Left lobe of liver (tissue), 2 donors: ENCODE results near the gene CYP27B1. TPM values are rescaled to one million over a fixed set of nuclear protein-coding genes. Genes with fewer than 3 reads are reported as not detected.

Source experiments
- ATAC-seq: fragments of 200-7000 bp; cut with Tn5 transposase; one replicate; pipeline ENCODE4 v1.9.1; 2020; ENCODE audit warnings: mild to moderate bottlenecking, moderate library complexity
- DNase-seq: peaks from one replicate; pipeline ENCODE4 v3.0.0-alpha.2; 2020; ENCODE audit warnings: low spot score
- total RNA-seq: library from RNA; stranded (reverse); gene quantifications from one replicate; pipeline ENCODE4 v1.2.1, GENCODE V29; 2021
- donor health status: DM: no; HTN: no; CAD: no; lungs with moderate emphysema.
- donor health status: DM: no; HTN: yes; CAD: no.

Gene CYP27B1
- total RNA-seq, 1 donor from 2014 or later: 0.45 TPM

DNA sequence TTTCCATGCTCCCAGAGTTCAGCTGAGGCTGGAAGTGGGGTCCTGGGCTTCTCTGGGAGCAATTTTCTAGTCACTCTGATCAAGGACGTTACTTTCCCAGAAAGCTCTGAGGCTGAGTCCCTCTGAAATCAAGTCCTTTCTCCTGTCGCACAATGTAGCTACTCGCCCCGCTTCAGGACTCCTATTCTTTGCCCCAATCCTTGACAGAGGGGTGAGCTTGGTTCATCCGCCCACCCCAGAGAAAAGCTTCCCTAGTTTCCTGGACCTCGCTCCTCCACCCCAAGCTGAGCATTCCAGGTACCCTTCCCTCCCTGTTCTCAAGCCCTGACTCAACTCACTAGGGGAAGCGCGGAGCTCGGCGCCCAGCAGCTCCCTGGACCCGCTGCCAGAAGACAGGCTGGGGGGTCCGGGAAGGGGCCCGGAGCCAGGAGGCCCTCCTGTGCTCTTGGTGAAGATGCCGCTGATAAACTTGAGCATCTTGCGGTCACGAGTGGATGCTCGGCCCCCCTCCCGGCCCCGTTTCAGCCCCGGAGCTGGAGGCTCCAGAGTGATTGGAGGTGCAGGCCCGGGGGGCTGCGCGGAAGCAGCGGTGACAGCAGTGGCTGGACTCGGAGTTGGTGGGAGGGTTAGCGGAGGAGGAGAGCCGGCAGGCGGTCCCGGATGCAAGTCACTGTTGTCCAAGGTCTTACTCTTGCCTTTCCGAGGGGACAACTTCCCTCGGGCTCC lies 30.0 kb downstream of the CYP27B1 start:
- no peak for ATAC-seq
- DNase-seq: no peak

DNA sequence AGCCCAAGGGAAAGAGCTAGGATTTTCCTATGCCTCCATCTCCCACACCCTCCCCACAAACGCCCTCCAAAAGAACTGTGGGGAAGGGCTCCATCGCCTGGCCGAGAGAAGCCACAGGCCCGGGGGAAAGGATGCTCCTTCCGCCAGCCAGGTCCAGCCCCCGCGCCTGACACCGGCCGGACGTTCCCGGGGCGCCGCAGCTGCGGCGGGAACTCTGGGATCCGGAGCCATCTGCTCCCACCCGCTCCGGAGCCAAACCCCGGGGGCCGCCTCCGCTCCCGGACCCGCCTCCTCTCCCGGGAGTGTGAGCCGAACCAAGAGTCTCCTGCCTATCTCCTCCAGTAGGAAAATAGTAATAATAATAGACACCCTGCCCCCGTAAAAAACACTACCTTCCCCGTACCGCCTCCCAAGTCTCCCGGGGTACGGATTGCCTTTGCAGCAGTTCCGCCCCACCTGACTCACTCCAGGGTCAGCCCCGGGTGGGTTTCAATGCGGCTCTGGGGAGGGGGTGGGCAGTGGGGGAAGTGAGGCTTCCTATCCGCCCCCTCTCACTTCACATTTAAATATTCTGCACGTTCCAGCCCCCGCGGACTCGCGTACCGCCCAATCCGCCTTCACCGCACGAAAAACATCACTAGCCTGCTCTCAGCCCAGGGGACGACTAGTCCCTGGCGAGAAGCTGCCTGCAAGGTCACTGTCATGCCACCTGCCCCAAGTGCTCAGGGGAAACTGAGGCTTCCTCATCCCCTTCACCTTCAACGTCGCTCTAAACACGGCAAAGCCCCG lies 30.7 kb downstream of the CYP27B1 start:
- DNase-seq (no peak), ATAC-seq (peak; percentile 37)

DNA sequence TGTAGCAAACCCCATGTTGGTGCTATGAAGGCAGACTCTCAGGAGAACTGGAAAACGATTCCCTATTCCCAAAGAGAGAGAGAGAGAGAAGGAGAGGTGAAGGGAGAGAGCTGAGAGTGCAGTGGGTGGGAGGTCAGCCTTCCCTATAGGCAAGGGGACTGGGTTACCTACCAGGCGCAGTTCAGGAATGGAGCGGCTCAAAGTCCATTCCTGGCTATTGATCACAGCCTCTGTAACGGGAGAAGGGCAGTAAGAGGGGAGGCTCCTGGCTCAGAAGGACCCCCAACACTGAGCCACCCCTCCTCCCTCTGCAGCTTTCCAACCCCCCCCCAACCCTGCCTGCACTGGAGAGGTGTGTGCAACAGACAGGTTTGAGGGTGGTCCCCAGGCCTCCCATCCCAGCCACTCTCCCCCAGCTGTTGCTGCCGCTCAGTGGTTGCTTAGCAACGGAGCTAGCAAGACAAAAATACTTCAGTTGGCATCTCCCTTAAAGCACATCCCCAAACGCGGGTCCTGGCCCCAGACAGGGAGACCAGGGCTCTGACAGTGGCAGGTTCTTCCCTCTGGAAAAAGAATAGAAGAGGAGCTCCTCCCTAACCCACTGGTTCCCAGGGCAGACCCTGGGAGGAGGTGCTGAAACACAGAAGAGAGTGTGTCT lies 31.6 kb downstream of the CYP27B1 start:
- ATAC-seq (peak; percentile 51), DNase-seq (no peak)

DNA sequence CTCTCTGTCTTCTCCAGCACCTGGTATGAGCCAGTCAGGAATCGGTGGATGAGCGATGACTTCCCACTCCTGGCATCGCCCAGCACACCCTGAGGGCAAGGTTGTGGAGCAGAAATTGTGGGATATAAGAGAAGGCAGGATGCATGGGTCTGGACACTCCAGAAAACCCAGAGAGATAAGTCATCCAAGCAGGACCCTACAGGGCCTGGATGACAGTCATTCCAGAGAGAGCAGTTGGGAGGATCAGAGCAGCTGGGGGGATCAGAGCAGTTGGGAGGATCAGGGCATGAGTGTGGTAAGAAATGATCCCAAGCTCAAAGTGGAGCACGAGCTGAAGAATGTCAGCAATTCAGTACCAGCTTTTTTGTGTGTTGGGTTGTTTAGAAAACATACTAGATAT lies 32.3 kb downstream of the CYP27B1 start:
- DNase-seq: no peak
- ATAC-seq: no peak

DNA sequence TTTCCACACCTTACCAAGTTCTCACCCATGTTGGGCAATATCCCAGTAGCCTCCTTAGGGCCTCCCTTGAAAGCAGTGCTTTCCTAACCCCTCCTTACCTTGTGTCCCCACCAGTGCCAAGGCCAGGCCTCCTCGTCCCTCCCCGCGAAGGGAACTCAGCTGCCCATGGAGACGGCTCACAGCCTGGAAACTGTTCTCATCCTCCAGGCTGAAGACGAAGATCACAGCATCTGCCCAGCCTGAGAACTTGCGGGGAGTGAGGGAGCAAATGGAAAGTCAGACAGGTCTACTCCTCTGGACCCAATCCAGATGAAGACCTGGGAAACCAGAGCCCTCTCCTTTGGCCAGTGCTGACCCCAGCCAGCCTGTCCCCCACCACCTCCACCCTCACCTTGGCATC lies 33.0 kb downstream of the CYP27B1 start:
- DNase-seq: no peak
- ATAC-seq: no peak

DNA sequence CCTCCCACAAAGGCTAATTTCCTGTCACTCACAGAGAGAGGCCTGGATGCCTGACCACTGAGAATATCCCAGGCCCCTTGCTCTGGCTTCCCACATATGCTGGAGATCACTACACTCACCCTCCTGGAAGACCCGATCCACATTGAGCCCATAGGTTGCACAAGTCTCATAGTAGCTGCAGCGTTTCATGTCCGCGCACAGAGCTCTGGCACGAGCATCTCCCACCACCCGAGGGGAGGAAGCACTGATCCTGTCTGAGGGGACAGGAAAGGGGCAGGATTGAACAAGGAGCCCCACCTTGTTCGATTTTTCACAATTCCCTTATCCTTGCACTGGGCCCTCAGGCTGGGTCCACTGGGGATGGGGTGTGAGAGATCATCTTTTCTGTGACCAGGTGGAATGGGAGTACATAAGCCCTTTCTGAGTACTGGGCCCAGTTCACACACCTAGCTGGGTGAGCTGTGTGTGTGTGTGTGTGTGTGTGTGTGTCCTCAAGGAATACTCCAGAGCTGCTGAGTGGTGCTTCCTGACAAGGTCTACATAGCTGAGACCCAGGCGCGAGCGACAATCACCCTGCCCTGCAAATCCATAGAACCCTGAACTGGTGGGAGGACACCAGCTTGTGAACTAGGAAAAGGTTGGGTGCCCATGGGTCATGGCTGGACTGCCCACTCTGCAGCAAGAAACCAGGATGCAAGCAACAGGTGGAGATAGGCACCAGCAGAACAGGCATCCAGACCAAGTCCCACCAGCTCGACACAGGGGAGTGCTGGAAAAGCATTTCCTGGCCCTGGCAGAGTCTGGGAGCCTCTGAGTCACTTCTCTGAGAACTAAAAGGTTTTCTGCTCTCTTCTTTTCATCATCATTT lies 33.9 kb downstream of the CYP27B1 start:
- ATAC-seq (no peak), DNase-seq (no peak)

DNA sequence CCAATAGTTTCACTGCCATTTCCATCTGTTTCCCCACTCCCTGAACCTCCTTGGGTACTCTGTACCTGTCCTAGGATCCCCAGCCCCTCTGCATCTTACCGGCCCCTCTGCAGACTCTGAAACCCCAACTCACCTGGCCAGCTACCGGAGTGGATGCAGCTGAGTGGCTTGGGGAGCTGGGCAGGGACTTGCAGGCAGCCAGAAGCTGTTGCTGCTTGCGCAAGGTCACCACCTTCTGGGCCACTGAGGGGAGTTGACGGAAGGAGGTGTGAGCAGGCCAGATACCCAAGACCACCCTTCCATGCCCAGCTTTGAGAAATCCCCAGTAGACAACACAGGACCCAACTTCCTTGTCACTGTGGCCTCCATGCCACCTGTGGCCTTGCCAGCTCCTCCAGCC lies 34.6 kb downstream of the CYP27B1 start:
- ATAC-seq (no peak), DNase-seq (no peak)

DNA sequence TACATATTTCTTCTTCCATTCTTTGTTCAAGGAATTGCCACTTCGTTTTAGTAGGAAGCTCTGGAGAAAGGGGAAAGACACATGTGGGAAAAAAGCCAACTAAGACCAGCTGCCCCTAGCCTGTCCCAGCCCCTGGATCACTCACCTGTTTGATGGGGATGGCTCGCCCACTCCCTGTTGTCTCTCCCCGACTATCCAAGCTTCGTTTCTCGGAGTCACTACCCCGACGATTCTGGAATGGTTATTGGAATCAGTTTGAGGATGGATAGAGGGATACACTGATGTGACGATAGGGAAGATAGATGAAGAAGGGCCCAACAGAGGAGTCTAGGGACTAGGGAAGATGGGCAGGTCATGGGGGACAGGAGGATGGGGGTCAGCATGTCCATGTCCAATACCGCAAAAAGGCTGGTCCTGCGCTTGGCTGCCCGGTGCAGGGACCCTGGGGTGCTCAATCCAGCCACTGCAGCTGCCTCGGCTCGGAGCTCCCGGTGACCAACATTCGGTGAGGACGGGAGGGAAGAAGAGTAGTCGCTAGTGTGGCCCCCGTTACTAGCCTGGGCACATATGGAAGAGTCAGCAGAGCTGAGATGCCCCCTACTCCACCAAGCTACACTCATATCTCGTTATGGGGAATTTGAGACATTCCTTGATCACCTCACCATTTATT lies 35.3 kb downstream of the CYP27B1 start:
- DNase-seq (no peak), ATAC-seq (no peak)

DNA sequence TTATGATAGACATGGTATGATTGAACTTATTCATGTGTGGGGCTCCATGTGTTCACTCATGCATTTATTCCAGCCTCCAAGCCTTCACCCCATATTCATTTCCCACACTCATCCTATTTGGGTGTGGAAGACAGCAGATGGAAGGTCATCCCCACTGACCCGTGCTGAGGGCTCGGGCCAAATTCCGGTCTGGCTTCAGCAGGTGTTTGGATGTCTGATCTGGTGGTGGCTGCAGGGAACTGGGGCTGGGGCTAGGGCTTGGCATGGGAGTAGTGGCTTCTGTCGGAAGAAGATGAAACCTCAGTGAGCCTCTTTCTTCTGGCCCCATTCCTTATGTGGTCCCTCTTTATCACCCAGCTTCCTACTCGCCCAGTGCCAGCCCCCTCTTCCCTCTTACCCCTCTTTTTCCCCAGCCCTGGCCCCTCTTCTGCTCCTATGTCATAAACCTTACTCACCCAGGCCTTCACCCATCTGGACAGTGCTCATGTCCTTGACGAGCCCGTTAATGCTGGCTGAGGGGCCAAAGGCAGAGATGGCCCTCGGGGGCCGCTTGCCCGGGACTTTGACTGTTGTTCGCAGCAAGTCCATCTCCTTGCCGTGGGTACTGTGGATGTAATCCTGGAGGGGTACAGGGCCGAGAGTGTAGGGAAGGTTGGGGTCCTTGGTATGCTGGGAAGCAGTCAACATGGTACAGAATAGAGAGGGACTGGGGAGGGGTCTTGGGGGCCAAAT lies 36.4 kb downstream of the CYP27B1 start:
- ATAC-seq: no peak

DNA sequence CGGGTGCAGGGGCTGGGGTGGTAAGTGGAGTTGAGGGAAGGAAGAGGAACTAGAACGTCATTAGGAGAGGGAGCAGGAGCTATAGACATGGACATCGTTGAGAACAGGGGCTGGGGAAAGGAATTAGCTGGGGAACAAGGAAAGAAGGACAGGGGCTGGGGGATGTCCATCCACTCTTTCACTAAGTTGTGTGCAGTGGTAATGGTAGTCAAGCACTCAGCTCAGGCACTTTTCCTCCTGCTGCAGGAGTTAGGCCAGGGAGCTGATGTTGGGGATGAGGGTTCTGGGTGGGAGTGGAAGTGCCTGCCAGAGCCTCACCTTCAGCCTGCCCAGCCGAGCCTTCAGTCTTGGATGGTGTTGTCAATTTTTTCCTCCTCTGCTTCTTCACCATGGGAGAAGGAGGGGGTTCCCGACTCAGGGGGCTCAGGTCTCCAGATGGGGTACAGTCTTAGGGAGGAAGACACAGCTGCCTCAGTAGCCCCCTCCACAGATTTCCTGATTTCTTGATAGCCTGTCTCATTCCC lies 37.5 kb downstream of the CYP27B1 start:
- ATAC-seq (no peak), DNase-seq (no peak)

More for the DNA sequence above, 36.4 kb downstream of the CYP27B1 start:
- DNase-seq: no peak

DNA sequence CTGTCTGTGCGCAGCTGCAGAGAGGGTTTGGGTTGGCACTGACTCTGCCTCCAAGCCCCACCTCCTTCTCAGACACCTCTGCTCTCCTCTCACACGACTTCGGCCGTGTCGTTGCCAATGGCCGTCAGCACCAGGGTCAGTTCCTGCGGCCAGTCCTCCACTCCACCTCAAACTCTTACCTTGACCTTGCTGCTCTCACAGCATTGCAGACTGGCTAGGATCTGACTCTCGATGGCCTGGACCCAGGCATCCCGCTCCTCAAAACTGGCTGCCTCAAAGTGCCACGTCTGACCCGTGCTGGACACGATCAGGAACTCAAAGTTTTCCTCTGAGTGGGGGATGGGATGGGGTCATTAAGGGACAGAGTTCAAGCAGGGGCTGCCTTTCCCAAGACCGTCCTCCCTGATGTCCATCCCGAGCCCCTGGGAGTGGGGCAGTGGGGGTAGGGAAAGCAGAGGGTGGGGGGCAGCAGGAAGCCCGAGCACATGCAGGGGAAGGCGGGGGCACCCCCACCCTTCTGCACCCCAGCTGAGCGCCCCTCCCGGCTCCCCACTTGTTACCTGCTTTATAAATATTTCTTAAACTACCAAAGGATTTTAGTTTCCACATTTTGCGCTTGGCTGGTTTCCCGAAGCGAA lies 39.0 kb downstream of the CYP27B1 start:
- ATAC-seq (no peak), DNase-seq (peak; percentile 46)

DNA sequence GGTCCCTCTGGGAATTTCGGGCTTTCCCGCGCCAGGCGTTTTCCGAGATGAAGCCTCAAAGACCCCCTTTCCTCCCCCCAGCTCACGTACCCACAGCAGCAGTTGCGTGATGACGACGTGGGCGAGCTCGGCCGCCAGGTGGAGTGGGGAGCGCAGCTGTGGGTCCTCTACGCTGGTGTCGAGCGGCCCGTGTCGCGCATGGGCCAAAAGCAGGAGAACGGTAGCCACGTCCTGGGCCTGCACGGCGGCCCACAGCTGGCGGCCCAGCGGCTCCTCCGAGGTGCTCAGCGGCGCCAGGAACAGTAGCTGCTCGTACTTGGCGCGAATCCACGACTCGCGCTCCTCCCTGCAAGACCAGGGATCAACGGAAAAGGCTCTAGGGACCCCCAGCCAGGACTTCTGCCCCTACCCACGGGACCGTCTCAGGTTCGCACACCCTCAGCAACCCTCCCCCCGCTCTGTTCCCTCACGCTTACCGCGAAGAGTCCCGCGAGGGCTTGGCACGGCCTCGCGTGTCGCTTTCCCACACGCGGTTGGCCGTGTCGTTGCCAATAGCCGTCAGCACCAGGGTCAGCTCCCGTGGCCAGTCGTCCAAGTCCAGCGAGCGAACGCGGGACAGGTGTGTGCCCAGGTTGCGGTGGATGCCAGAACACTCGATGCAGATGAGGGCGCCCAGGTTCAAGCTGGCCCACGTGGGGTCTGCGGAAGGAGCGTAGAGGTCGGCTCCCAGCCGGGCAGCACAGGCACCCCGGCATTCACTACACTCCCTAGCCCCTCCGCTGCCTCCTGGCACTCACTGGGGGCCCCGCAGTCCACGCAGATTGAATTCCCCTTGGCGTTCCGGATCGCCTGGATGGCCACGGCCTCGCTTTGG lies 39.8 kb downstream of the CYP27B1 start:
- ATAC-seq (peak; percentile 61), DNase-seq (peak; percentile 49)

DNA sequence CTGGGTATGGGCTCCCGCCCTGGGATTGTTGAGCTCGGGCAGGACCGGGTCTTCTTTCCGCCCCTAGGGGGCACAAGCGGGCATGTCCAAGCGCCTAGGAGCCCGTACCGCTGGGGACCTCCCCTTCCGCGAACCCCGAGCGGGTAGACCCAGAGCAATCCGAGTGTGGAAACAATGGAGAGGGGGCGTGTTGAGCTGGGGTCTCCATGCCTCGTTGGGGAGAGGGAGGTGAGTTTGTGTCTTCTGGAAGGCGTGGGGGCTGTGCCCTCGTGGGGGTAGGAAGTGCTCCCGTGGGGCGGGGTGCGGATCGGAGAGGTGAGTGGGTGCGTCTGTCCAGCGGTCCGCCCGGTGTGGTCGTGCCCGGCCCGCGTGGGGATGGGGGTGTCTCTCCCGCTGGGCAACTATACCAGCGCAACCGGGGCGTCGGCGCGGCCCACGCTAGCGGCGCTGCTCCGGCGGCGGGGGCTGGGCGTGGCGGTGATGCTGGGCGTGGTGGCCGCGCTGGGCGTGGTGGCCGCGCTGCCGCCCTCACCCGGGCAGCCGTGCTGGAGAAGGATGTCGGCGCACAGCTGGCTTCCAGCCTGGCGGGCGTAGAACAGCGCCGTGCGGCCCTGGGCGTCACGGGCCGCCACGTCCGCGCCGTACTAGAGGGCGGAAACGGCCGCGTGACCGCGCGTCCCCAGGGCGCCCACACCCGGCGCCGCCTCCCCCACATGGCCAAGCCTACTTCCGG lies 40.6 kb downstream of the CYP27B1 start:
- DNase-seq: peak; percentile 60
- peak; percentile 62 for ATAC-seq

DNA sequence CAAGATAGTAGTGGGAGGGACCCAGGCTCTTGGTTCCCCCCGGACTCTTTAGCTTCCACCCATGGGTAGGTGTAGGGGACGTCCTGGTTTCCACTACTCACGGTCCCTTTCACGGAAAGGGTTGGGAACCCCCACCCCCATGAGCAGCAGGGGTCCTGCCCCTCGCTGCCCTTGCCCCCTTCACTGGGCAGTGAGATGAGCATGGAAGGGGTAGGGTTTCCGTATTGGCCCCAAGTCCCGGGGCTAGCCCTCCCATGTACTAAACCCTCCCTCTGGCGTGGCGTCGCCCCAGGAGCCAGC lies 41.1 kb downstream of the CYP27B1 start:
- DNase-seq (no peak), ATAC-seq (no peak)

DNA sequence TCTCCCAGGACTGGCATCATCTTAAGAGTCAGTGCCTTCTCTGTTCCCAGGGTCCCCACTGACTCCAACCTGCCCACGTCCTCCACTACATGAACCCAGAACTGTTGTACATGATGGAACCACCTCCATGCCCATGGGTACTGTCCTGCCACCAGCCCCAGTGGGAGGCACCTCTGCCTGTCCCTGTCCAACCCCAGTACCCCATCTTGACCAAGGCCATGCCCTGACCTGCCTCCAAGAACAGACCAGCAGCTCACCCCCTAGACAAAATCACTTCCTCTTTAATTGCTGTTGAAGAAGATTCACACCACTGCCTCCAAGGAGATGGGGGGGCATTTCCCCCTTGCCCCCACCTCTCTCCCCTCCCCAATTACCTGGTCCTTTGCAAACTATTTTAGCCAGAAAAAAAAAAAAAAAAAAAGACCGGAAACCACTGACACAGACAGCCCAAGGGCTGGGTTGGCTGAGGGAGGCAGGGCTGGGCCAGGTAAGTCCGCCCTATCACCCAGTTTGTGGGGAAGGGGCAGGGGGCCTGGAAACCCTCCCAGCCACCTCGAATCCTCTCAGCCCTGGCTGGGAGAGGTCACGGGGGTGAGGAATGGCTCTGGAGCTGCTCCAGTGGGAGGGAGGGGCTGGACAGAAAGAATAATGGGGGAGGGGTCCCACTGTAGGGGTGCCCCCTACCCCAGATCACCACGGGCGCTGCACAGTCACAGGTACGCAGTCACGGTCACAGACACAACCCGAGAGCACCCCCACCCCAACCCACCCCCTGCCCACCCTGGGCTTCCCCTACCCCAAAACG lies 41.7 kb downstream of the CYP27B1 start:
- ATAC-seq (no peak), DNase-seq (no peak)
